ENCODE measurements around the gene MAEA. TPM values are rescaled to one million over a fixed set of nuclear protein-coding genes. Genes with fewer than 3 reads are reported as not detected.

The MAEA gene
- total and polyA plus RNA-seq, 2 of the 8 experiments (the other 6 are each of a cell fraction or from before 2014, with no cell fraction given) = 75.8 to 133 TPM

DNA sequence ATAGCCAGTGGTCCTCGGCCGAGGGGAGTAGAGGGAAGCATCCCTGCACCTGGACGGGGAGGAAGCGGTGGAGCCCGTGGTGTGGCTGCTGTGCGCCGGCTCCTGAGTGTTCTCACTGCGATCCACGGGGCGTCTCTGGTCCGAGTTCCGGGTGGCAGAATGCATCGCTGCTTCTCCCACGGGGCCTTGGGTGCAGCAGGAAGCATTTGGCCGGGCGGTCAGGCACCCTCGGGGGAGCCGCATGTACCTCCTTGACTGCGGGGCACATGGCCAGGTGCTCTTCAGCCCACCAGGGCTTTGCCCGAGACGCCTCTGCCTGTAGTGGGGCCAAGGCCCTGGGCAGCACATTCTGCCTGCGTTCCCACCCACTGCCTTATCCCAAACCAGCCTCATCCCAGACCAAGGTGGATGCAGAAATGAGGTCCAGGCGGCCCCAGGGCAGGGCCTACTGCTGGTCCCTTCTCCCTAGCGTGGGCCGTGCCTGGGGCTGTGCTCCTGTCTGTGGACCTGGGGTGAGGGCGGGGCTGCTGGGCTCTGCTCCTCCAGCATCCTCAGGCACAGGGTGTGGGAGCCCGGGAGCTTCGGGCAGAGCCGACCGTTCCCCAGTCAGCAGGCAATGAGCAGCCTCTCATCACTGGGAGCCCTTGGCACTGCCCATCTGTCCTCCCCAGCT, 89.0 kb downstream of the MAEA start:
- no peak overlapping the region for H2BK12ac ChIP-seq (ENCODE audit: low read depth, low read length)
- no peak overlapping the region for H3K56ac ChIP-seq (replicated peaks; ENCODE audit: insufficient read length, low read depth, low read length)
- no peaks in the 10 kb centered on the region; a peak in 1 of 7 replicates for H3K4me1 ChIP-seq (replicated peaks in 1 of 4; ENCODE audit: control insufficient read depth in 3 of 4, insufficient read depth in 4 of 4, low read length in 3 of 4)
- H3K23ac ChIP-seq (ENCODE audit: insufficient read length) = no peak overlapping the region
- no peaks in the 10 kb centered on the region for H3K79me1 ChIP-seq (ENCODE audit: low read depth, low read length)
- H4K5ac ChIP-seq (ENCODE audit: insufficient read length, low read depth, low read length) = no peak overlapping the region
- H2AFZ ChIP-seq (ENCODE audit: low read length) = no peak overlapping the region
- POLR2A ChIA-PET (ENCODE audit: partially characterized antibody) = interaction anchor here (1.0 kb wide), 1 partner anchor 32 kb away, joined by 3 read pairs; the partner anchor contains the start of gene UVSSA
- H3K4ac ChIP-seq (replicated peaks; ENCODE audit: insufficient read length, low read depth, low read length) = no peak overlapping the region
- 92% methylated on average over 29 of the region's 30 CpGs; no CpG with 5 or more reads in 1 of the 2 experiments for WGBS, 2 experiments (ENCODE audit: extremely low coverage in 1 of 2, insufficient coverage in 1 of 2, insufficient read length in 1 of 2, insufficient replicate concordance in 2 of 2, low coverage in 1 of 2, low lambda C conversion rate in 2 of 2, missing lambda C conversion rate in 1 of 2)
- no peak overlapping the region for H2BK15ac ChIP-seq (ENCODE audit: low read length)
- no peak overlapping the region for H2BK20ac ChIP-seq (ENCODE audit: low read length)
- no peaks in the 10 kb centered on the region for H3K9me3 ChIP-seq (ENCODE audit: insufficient read depth in 2 of 2, low read depth in 1 of 2, low read length in 1 of 2)
- no peak overlapping the region for H3K4me2 ChIP-seq (ENCODE audit: insufficient read depth in 1 of 2, low read depth in 2 of 2, low read length in 2 of 2)
- peaks cover 0 to 2% (median 0%) of the 10 kb centered on the region in 4 experiments; a peak in 1 of 8 replicates for H3K36me3 ChIP-seq (ENCODE audit: control insufficient read depth in 2 of 4, insufficient read depth in 4 of 4, low read length in 3 of 4)
- no peaks in the 10 kb centered on the region for H3K23me2 ChIP-seq (ENCODE audit: low read depth, low read length)
- no peak overlapping the region for H3K4me3 ChIP-seq (ENCODE audit: extremely low read depth in 1 of 4, insufficient read depth in 2 of 4, low read depth in 3 of 4, low read length in 4 of 4)
- CTCF ChIA-PET (ENCODE audit: partially characterized antibody) = interaction anchor here (1.0 to 1.9 kb wide), 4 partner anchors 10 to 190 kb away, joined by 3 to 7 read pairs (median 3); no protein-coding TSS in a partner anchor
- FAIRE-seq (no peak), DNase-seq (ENCODE audit: low read depth in 1 of 2, low spot score in 2 of 2) (no peak)
- H3K79me2 ChIP-seq (ENCODE audit: control insufficient read depth in 1 of 2, insufficient read depth in 2 of 2, low read length in 2 of 2) = no peaks in the 10 kb centered on the region
- H2BK5ac ChIP-seq (ENCODE audit: low read depth, low read length) = no peak overlapping the region
- peaks cover 0 to 9% of the 10 kb centered on the region in 2 experiments for H4K20me1 ChIP-seq (replicated peaks in 1 of 2; ENCODE audit: control insufficient read depth in 1 of 2, insufficient read depth in 2 of 2, low read length in 2 of 2)
- no peak overlapping the region; the same call in 1 of the 2 replicates for H4K8ac ChIP-seq (ENCODE audit: extremely low read depth, insufficient read depth, low read length)
- H3K18ac ChIP-seq (ENCODE audit: extremely low read depth, low read length) = no peak overlapping the region
- no peaks in the 10 kb centered on the region for H3K27me3 ChIP-seq (replicated peaks in 1 of 4; ENCODE audit: control insufficient read depth in 3 of 4, extremely low read depth in 1 of 4, insufficient read depth in 3 of 4, low read length in 3 of 4)
- no peak overlapping the region for H4K91ac ChIP-seq (replicated peaks; ENCODE audit: insufficient read length, low read length)
- no peak overlapping the region for H2AK5ac ChIP-seq (ENCODE audit: low read depth, low read length)
- no peak overlapping the region for H3K27ac ChIP-seq (ENCODE audit: low read depth, low read length)
- no peak overlapping the region for H3K9ac ChIP-seq (replicated peaks in 1 of 4; ENCODE audit: extremely low read depth in 1 of 4, low read depth in 3 of 4, low read length in 3 of 4)
- no peak overlapping the region for H2BK120ac ChIP-seq (replicated peaks; ENCODE audit: low read depth, low read length)
- no peak overlapping the region for H3K14ac ChIP-seq (ENCODE audit: insufficient read length)
- TF ChIP-seq RAD21 (IDR thresholded peaks at IDR 0.05 in 1 of 2, conservative IDR thresholded peaks at IDR 0.05 in 1 of 2; ENCODE audit: low read depth in 2 of 2, low read length in 2 of 2) = no peak
- TF ChIP-seq CBX8 (IDR thresholded peaks at IDR 0.05; ENCODE audit: borderline replicate concordance, low read depth, low read length) = no peak
- TF ChIP-seq CHD1 (IDR thresholded peaks at IDR 0.05; ENCODE audit: low read depth, low read length) = no peak
- TF ChIP-seq TAF1 (IDR thresholded peaks at IDR 0.05; ENCODE audit: low read depth, low read length) = no peak
- no peak for TF ChIP-seq CEBPB (IDR thresholded peaks at IDR 0.05; ENCODE audit: low read depth, low read length)
- TF ChIP-seq CBX5 (IDR thresholded peaks at IDR 0.05; ENCODE audit: low read depth, low read length) = no peak
- TF ChIP-seq ASH2L (IDR thresholded peaks at IDR 0.05; ENCODE audit: low read length) = no peak
- TF ChIP-seq POU5F1 (IDR thresholded peaks at IDR 0.05; ENCODE audit: low read depth, low read length) = no peak
- TF ChIP-seq NANOG (IDR thresholded peaks at IDR 0.05; ENCODE audit: insufficient read depth, low read depth, low read length, poor library complexity, severe bottlenecking) = no peak
- TF ChIP-seq E2F6 (IDR thresholded peaks at IDR 0.05) = no peak

Data from H1 (cell line).